Naive thymus-derived CD8-positive, alpha-beta T cell (primary cell): Measurements from ENCODE around the gene CTTNBP2. TPM values are rescaled to one million over a fixed set of nuclear protein-coding genes. Genes with fewer than 3 reads are reported as not detected.

Source experiments
- ATAC-seq, 2 donors: fragments of 150-1000 bp; cut with Tn5 transposase in 1 of 2; sonication (Bioruptor Pico), chemical (Tn5 transposase) in 1 of 2; 1 replicate in 1 of 2; 2 replicates in 1 of 2; pipeline ENCODE4 v1.10.0; 2021; ENCODE audit warnings: mild to moderate bottlenecking in 2 of 2, moderate library complexity in 2 of 2
- POLR2A ChIA-PET: fragments of 350-600 bp; sonication (Branson Sonifier 250); formaldehyde crosslinking; loops from one replicate; lab custom pipeline; 2021; ENCODE audit warnings: antibody characterized with exemption; lab: Charles Lee
- DNase-seq, 10 donors: peaks; one replicate each; pipeline versions ENCODE4 v3.0.0 to v3.0.0-alpha.2; 2020 to 2022
- H3K27ac Mint-ChIP-seq, 10 donors: one replicate each; pipeline ENCODE4 v1.8.0; 2020 to 2022; ENCODE audit warnings: mild to moderate bottlenecking in 10 of 10, mixed read lengths in 10 of 10, moderate library complexity in 4 of 10, inconsistent platforms in 1 of 10
- H3K27me3 Mint-ChIP-seq, 5 donors: one replicate each; pipeline ENCODE4 v1.8.0; 2021 to 2022; ENCODE audit warnings: mixed read lengths in 5 of 5
- H3K36me3 Mint-ChIP-seq, 3 donors: one replicate each; pipeline ENCODE4 v1.8.0; 2020 to 2022; ENCODE audit warnings: mixed read lengths in 3 of 3, mild to moderate bottlenecking in 2 of 3, inconsistent platforms in 1 of 3
- H3K4me1 Mint-ChIP-seq, 4 donors: one replicate each; pipeline ENCODE4 v1.8.0; 2021 to 2022; ENCODE audit warnings: mixed read lengths in 4 of 4
- H3K4me3 Mint-ChIP-seq, 10 donors: one replicate each; pipeline ENCODE4 v1.8.0; 2020 to 2022; ENCODE audit warnings: mild to moderate bottlenecking in 10 of 10, mixed read lengths in 10 of 10, moderate library complexity in 6 of 10, inconsistent platforms in 1 of 10
- H3K9me3 Mint-ChIP-seq, 9 donors: one replicate each; pipeline ENCODE4 v1.8.0; 2020 to 2022; ENCODE audit warnings: mixed read lengths in 9 of 9, mild to moderate bottlenecking in 3 of 9, inconsistent platforms in 1 of 9, moderate library complexity in 1 of 9
- polyA plus RNA-seq, 3 donors: library from polyadenylated mRNA; unstranded; fragments of 300-500 nt; fragmentation: Illumina TruSeq; gene quantifications; one replicate each; pipeline ENCODE4 v1.2.3, GENCODE V29; 2021
- total RNA-seq, 8 experiments: library from RNA in 2 of 8; stranded (reverse) in 2 of 8; gene quantifications; one replicate each; pipeline ENCODE4 v1.2.3 and lab custom pipeline; 2021 to 2026

Gene CTTNBP2
- total RNA-seq (under 1 TPM in 1 of 2 experiments, not detected in 1; 0.05 TPM), polyA plus RNA-seq (not detected), total RNA-seq (lab: John Stamatoyannopoulos, UW) (0 to 0.08 (median 0) reads per million in 6 experiments)

- Mint-ChIP-seq H3K36me3 (peaks cover 0 to 15% (median 7%) of the 10 kb centered on the region in 3 donors), H3K27ac (peak within 1 kb of the TSS in 2 of 10 donors; percentile 15 to 29), H3K27me3 (peaks cover 25 to 65% (median 38%) of the 10 kb centered on the region in 5 donors), H3K4me3 (peak within 1 kb of the TSS; percentile 38 to 84 (median 72)), H3K4me1 (peaks cover 8 to 18% (median 16%) of the 10 kb centered on the region in 4 donors), H3K9me3 (peaks cover 0 to 6% (median 0%) of the 10 kb centered on the region in 9 donors)
- POLR2A ChIA-PET = no interaction called here
- peak in 1 of 10 donors; percentile 3 for DNase-seq
- ATAC-seq = peak in 1 of 2 donors; percentile 23
Observed at GRCh38 chr7:117873310-117874190, at the start of gene CTTNBP2. TSS of gene CTTNBP2 (minus strand) at chr7:117873441. CDS start at chr7:117873415, 26 bp downstream.

GRCh38 chr7:117916309-117916708 lies 43.1 kb upstream of the CTTNBP2 start:
- Mint-ChIP-seq H3K27ac (no peak overlapping the region), H3K4me1 (no peaks in the 10 kb centered on the region), H3K4me3 (no peak overlapping the region), H3K27me3 (peaks cover 3 to 22% (median 4%) of the 10 kb centered on the region in 5 donors), H3K9me3 (peaks cover 0 to 16% (median 6%) of the 10 kb centered on the region in 9 donors), H3K36me3 (peaks cover 0 to 3% (median 0%) of the 10 kb centered on the region in 3 donors)
- ATAC-seq (no peak), DNase-seq (no peak)
- POLR2A ChIA-PET = no interaction called here

DNA sequence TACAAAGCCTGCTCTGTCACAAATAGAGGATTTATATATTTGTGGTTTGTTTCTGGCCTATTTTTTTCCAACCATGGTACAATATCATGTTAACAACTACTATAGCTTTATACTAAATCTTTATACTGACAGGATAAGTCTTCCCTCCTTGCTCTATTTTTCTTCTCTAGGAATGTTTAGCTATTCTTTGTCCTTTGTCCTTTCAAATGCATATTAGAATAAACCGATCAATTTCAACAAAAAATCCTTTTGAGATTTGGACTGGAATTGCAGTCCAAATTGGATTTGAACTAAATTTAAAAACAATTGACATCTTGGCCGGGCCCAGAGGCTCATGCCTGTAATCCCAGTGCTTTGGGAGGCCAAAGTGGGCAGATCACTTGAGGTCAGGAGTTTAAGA lies 39.2 kb upstream of the CTTNBP2 start:
- DNase-seq (no peak), ATAC-seq (no peak)
- H3K27ac Mint-ChIP-seq = no peak overlapping the region
- peaks cover 0 to 16% (median 5%) of the 10 kb centered on the region in 9 donors for H3K9me3 Mint-ChIP-seq
- no peaks in the 10 kb centered on the region for H3K27me3 Mint-ChIP-seq
- no peak overlapping the region for H3K4me3 Mint-ChIP-seq
- peaks cover 0 to 3% (median 0%) of the 10 kb centered on the region in 3 donors for H3K36me3 Mint-ChIP-seq
- H3K4me1 Mint-ChIP-seq = no peaks in the 10 kb centered on the region
- POLR2A ChIA-PET = no interaction called here

DNA sequence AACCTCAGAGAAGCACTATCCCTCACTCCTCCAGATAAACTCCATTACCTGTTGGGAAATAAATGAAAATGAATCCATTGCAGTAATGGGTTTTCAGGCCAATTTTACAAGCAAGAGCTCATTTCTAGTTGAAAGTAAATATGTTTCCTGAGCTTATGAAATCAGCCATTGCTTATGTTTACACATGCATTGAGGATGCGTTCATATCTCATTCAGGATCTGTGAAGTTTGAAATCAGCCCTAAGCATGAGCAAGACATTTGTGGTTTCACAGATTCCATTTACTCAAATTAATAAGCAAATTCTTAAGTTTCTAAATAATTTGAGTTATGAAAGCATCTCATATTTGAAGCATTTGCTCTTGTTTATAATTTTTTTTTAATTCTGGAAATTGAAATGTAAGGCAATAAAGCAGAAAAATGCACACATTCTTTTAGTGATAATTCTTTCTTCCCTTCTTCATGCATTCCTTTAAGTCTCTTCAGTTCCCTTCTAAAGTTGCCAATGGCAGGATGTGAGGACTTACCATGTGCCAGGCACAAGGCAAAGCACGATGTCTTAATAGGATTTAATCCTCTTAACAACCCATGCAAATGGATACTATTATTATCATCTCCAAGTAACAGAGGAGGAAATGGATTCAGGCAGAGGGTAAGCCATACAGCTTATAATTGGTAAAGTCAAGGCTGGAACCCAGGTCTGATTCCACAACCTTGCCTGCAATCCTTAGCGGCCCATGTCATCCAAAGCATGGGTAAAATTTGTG lies 35.0 kb upstream of the CTTNBP2 start:
- Mint-ChIP-seq H3K27me3 (no peaks in the 10 kb centered on the region), H3K36me3 (no peaks in the 10 kb centered on the region), H3K9me3 (peaks cover 0 to 4% (median 0%) of the 10 kb centered on the region in 9 donors), H3K27ac (no peak overlapping the region), H3K4me3 (no peak overlapping the region), H3K4me1 (no peaks in the 10 kb centered on the region)
- ATAC-seq (no peak), DNase-seq (no peak)
- POLR2A ChIA-PET = no interaction called here

GRCh38 chr7:117907049-117907640 lies 33.9 kb upstream of the CTTNBP2 start:
- ATAC-seq = no peak
- Mint-ChIP-seq H3K27me3 (no peaks in the 10 kb centered on the region), H3K36me3 (no peaks in the 10 kb centered on the region), H3K9me3 (peaks cover 0 to 4% (median 0%) of the 10 kb centered on the region in 9 donors), H3K4me1 (no peaks in the 10 kb centered on the region), H3K4me3 (no peak overlapping the region), H3K27ac (no peak overlapping the region)
- POLR2A ChIA-PET = no interaction called here
- no peak for DNase-seq

DNA sequence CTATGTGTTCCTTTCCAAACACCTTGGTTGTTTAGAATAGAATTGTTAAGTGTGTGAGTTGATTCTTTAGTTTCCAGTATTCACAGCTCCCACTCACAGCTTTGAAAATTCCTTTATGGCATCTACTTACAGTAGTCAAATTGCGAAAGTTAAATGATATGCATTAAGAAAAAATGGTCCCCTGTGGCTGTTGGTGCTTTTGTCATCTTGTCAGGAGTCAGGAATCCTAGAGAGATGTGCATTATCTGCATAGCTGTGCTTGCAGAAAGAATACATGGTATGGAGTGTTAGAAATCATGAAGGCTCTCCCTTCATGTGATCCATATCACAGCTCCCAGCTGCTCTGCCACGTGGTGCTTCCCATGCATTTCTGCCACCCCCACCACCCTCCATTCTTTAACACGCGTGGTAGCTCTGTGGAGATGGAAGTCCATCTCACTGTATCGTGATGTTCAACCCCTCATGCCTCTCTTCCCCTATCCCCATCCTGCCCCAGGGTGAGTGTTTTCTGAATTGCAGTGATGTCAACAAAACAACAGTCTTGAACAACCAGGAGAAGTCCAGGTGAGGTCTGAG lies 29.2 kb upstream of the CTTNBP2 start:
- Mint-ChIP-seq H3K4me1 (no peaks in the 10 kb centered on the region), H3K27ac (no peak overlapping the region), H3K36me3 (no peaks in the 10 kb centered on the region), H3K9me3 (peaks cover 0 to 13% (median 0%) of the 10 kb centered on the region in 9 donors), H3K27me3 (peaks cover 0 to 9% (median 0%) of the 10 kb centered on the region in 5 donors), H3K4me3 (no peak overlapping the region)
- POLR2A ChIA-PET = no interaction called here
- DNase-seq (no peak), ATAC-seq (no peak)

DNA sequence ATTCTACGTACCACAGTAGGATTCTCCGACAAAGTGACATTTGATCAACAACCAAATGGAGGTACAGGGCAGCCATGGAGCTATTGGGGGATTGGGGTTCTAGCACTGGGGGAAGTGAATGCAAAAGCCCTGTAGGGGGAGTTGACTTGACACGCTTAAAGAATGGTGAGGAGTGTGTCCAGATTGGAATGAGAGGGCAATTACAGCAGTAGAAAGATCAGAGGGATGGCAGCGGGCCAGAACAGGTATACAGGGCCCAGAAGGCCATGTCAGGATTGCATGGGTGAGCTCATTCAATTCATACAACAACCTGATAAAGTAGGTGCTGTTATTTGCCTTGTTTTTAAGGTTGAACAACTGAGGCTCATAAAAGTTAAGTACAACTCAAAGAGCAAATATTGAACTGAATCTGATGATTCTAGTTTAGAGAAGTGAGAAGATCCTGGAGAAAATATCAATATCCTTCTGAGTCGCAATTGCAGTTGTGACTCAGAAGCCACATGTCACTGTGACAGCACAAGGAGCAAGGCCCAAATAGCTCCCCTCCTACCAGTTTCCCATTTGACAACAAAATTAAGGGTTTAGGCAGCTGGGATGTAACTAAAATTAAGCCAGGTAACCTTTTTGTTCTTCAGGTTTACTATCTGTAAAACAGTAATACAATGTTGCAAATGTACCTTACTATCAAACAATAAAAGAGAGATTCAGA lies 28.0 kb upstream of the CTTNBP2 start:
- no peaks in the 10 kb centered on the region for H3K36me3 Mint-ChIP-seq
- peaks cover 0 to 13% (median 0%) of the 10 kb centered on the region in 9 donors for H3K9me3 Mint-ChIP-seq
- H3K4me1 Mint-ChIP-seq = no peaks in the 10 kb centered on the region
- DNase-seq (no peak), ATAC-seq (no peak)
- H3K27ac Mint-ChIP-seq = no peak overlapping the region
- H3K27me3 Mint-ChIP-seq = peaks cover 0 to 9% (median 0%) of the 10 kb centered on the region in 5 donors
- POLR2A ChIA-PET = no interaction called here
- H3K4me3 Mint-ChIP-seq = no peak overlapping the region

DNA sequence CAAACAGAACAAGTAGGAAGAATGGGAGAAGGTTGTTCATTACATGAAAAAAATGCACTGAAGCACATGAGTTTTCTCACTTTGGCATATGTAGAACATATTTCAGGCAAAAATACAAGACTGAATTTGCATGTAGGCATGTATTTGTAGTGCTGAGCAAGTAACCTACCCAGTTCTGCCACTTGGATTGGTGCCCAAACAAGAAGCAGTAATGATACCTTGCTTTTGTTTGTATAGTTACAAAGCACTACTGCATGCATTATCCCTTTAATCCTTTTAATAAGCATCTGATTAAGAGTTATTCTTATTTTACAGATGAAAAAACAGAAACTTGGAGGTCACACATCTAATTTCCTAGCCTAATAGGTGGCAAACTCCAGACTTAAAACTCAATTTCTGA lies 23.1 kb upstream of the CTTNBP2 start:
- no peaks in the 10 kb centered on the region for H3K36me3 Mint-ChIP-seq
- no peaks in the 10 kb centered on the region for H3K4me1 Mint-ChIP-seq
- H3K27ac Mint-ChIP-seq = no peak overlapping the region
- H3K27me3 Mint-ChIP-seq = peaks cover 0 to 12% (median 2%) of the 10 kb centered on the region in 5 donors
- peaks cover 0 to 13% (median 0%) of the 10 kb centered on the region in 9 donors for H3K9me3 Mint-ChIP-seq
- DNase-seq (no peak), ATAC-seq (no peak)
- H3K4me3 Mint-ChIP-seq = no peak overlapping the region
- POLR2A ChIA-PET = no interaction called here

- DNase-seq = no peak
- H3K9me3 Mint-ChIP-seq = peaks cover 0 to 13% (median 0%) of the 10 kb centered on the region in 9 donors
Observed at GRCh38 chr7:117895276-117895675, 22.0 kb upstream of the CTTNBP2 start.

GRCh38 chr7:117894037-117894436 lies 20.8 kb upstream of the CTTNBP2 start:
- H3K4me1 Mint-ChIP-seq = no peaks in the 10 kb centered on the region
- POLR2A ChIA-PET = no interaction called here

More at GRCh38 chr7:117895276-117895675, 22.0 kb upstream of the CTTNBP2 start:
- Mint-ChIP-seq H3K27me3 (peaks cover 0 to 12% (median 2%) of the 10 kb centered on the region in 5 donors), H3K27ac (no peak overlapping the region), H3K4me3 (no peak overlapping the region), H3K4me1 (no peaks in the 10 kb centered on the region), H3K36me3 (no peaks in the 10 kb centered on the region)
- ATAC-seq = no peak
- POLR2A ChIA-PET = no interaction called here

DNA sequence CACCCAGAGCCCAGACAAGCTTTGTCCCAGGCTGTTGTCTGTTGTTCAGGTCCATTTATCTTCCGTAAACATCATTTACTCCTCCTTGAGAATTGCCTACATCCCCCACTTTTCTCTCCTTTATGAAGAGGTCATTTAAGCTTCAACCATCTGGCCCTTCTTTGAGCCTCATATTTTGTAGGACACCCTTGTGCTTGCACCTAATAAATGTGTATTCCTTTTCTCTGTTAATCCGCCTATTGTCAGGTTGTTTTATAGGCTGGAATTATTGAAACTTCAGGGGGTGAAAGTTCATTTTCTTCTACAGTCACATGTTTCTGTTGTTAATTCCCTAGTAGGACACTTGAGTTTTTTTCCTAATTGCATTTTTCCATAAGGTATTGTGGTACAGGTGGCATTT lies 19.6 kb upstream of the CTTNBP2 start:
- no peak for ATAC-seq
- H3K4me3 Mint-ChIP-seq = no peak overlapping the region
- DNase-seq = no peak
- H3K27ac Mint-ChIP-seq = no peak overlapping the region
- peaks cover 0 to 3% (median 0%) of the 10 kb centered on the region in 9 donors for H3K9me3 Mint-ChIP-seq
- H3K27me3 Mint-ChIP-seq = peaks cover 0 to 8% (median 0%) of the 10 kb centered on the region in 5 donors
- no peaks in the 10 kb centered on the region for H3K36me3 Mint-ChIP-seq
- no peaks in the 10 kb centered on the region for H3K4me1 Mint-ChIP-seq
- POLR2A ChIA-PET = no interaction called here

More at GRCh38 chr7:117894037-117894436, 20.8 kb upstream of the CTTNBP2 start:
- peaks cover 0 to 5% (median 0%) of the 10 kb centered on the region in 9 donors for H3K9me3 Mint-ChIP-seq
- no peaks in the 10 kb centered on the region for H3K36me3 Mint-ChIP-seq
- ATAC-seq (no peak), DNase-seq (no peak)
- H3K27me3 Mint-ChIP-seq = peaks cover 0 to 12% (median 2%) of the 10 kb centered on the region in 5 donors
- no peak overlapping the region for H3K27ac Mint-ChIP-seq
- no peak overlapping the region for H3K4me3 Mint-ChIP-seq
